Loucy (cell line): ENCODE measurements around the gene AIMP1.
"Not testable (repeated sequence)": the region's sequence is repeated elsewhere in the genome, so short reads cannot be mapped to it uniquely, and the experiment has no call there.

Experiments used
- H2AFZ ChIP-seq: fragments of 200-600 bp; sonication (generic); 2 replicates; pipeline ENCODE4 v1.6.0; 2016; ENCODE audit warnings: antibody characterized with exemption, mild to moderate bottlenecking, low read length, moderate library complexity
- H3F3A ChIP-seq: fragments of 200-600 bp; 2 replicates; pipeline ENCODE4 v1.6.0; 2016; ENCODE audit warnings: antibody characterized with exemption, low read depth, mild to moderate bottlenecking
- H3K27me3 ChIP-seq: fragments of 200-600 bp; sonication (generic); 2 replicates; pipeline ENCODE4 v1.6.1; 2014; ENCODE audit warnings: low read length, mild to moderate bottlenecking; ENCODE audit not compliant: insufficient read depth, poor library complexity, severe bottlenecking
- H3K36me3 ChIP-seq: fragments of 200-600 bp; sonication (generic); 2 replicates; pipeline ENCODE4 v1.6.1; 2016; ENCODE audit warnings: low read length; ENCODE audit not compliant: insufficient read depth
- H3K4me1 ChIP-seq: fragments of 200-600 bp; sonication (generic); 2 replicates; pipeline ENCODE4 v1.5.1; 2014; ENCODE audit warnings: low read length, mild to moderate bottlenecking; ENCODE audit not compliant: insufficient read depth, poor library complexity, severe bottlenecking
- H3K4me2 ChIP-seq: fragments of 200-600 bp; sonication (generic); 2 replicates; pipeline ENCODE4 v1.6.0; 2014; ENCODE audit warnings: antibody characterized with exemption, low read length, low read depth, mild to moderate bottlenecking; ENCODE audit not compliant: poor library complexity, severe bottlenecking
- H3K4me3 ChIP-seq: fragments of 200-600 bp; sonication (generic); 2 replicates; pipeline ENCODE4 v1.5.1; 2014; ENCODE audit warnings: low read length, mild to moderate bottlenecking, mixed read lengths; ENCODE audit not compliant: poor library complexity, severe bottlenecking
- H3K79me2 ChIP-seq: fragments of 200-600 bp; sonication (generic); 2 replicates; pipeline ENCODE4 v1.6.1; 2014; ENCODE audit warnings: low read length; ENCODE audit not compliant: insufficient read depth
- H3K9ac ChIP-seq: fragments of 200-600 bp; sonication (generic); 2 replicates; pipeline ENCODE4 v1.6.0; 2014; ENCODE audit warnings: mild to moderate bottlenecking, low read depth, low read length, moderate library complexity; ENCODE audit not compliant: poor library complexity, severe bottlenecking
- H3K9me2 ChIP-seq: fragments of 200-600 bp; sonication (generic); replicated peaks from 2 replicates; pipeline ENCODE4 v1.6.1; 2016; ENCODE audit warnings: low read depth, low read length, mixed read lengths
- H3K9me3 ChIP-seq: fragments of 200-600 bp; sonication (generic); 2 replicates; pipeline ENCODE4 v1.6.1; 2014; ENCODE audit warnings: mild to moderate bottlenecking, antibody characterized with exemption, low read length, low read depth; ENCODE audit not compliant: insufficient read depth
- H4K20me1 ChIP-seq: fragments of 200-600 bp; sonication (generic); 2 replicates; pipeline ENCODE4 v1.6.0; 2014; ENCODE audit warnings: antibody characterized with exemption, low read length, mild to moderate bottlenecking; ENCODE audit not compliant: insufficient read depth, poor library complexity, severe bottlenecking
- CTCF ChIP-seq: fragments of 200-600 bp; sonication (generic); conservative IDR thresholded peaks from 2 replicates; pipeline ENCODE4 v1.5.1; 2014; ENCODE audit warnings: mild to moderate bottlenecking, antibody characterized with exemption, low read length
- EZH2phosphoT487 ChIP-seq: fragments of 200-600 bp; IDR thresholded peaks from 2 replicates; pipeline ENCODE4 v1.6.1; 2018; ENCODE audit warnings: antibody characterized with exemption, mild to moderate bottlenecking, moderate library complexity, borderline replicate concordance

AIMP1 gene

GRCh38 chr4:106384878-106385277 is 68.5 kb downstream of the AIMP1 start:
- Histone ChIP-seq H3K9ac (no peak overlapping the region), H3K79me2 (no peaks in the 10 kb centered on the region), H3K4me1 (no peaks in the 10 kb centered on the region), H3K9me3 (0 out of 2 replicates have a peak, but pooled peaks cover 2% of the 10 kb centered on the region), H4K20me1 (no peaks in the 10 kb centered on the region), H3K4me2 (no peak overlapping the region), H2AFZ (no peak overlapping the region), H3K4me3 (no peak overlapping the region), H3K9me2 (no peaks in the 10 kb centered on the region), H3F3A (no peaks in the 10 kb centered on the region), H3K27me3 (no peaks in the 10 kb centered on the region), H3K36me3 (no peaks in the 10 kb centered on the region)
- TF ChIP-seq CTCF (no peak), EZH2phosphoT487 (no peak)

- Histone ChIP-seq H3K36me3 (no peaks in the 10 kb centered on the region), H3K4me1 (no peaks in the 10 kb centered on the region), H3K9ac (no peak overlapping the region), H3K9me3 (0 out of 2 replicates have a peak, but pooled peaks cover 2% of the 10 kb centered on the region), H3K27me3 (no peaks in the 10 kb centered on the region), H3F3A (no peaks in the 10 kb centered on the region), H3K9me2 (no peaks in the 10 kb centered on the region), H3K79me2 (no peaks in the 10 kb centered on the region), H3K4me2 (no peak overlapping the region), H3K4me3 (no peak overlapping the region), H2AFZ (no peak overlapping the region), H4K20me1 (no peaks in the 10 kb centered on the region)
- TF ChIP-seq CTCF = no peak
- no peak for TF ChIP-seq EZH2phosphoT487
These were observed 69.6 kb downstream of the AIMP1 start for GRCh38 chr4:106385853-106386393.

- Histone ChIP-seq H3K27me3 (no peaks in the 10 kb centered on the region), H3F3A (no peaks in the 10 kb centered on the region), H3K4me1 (no peaks in the 10 kb centered on the region), H3K9me3 (peaks cover 6% of the 10 kb centered on the region; the same call in 1 of the 2 replicates), H3K9me2 (no peaks in the 10 kb centered on the region), H3K79me2 (no peaks in the 10 kb centered on the region), H4K20me1 (no peaks in the 10 kb centered on the region), H2AFZ (no peak overlapping the region), H3K4me3 (no peak overlapping the region), H3K4me2 (no peak overlapping the region), H3K9ac (no peak overlapping the region), H3K36me3 (no peaks in the 10 kb centered on the region)
- TF ChIP-seq CTCF = no peak
- TF ChIP-seq EZH2phosphoT487 = no peak
These were observed 79.2 kb downstream of the AIMP1 start for GRCh38 chr4:106395582-106395981.

GRCh38 chr4:106398898-106399297 is 82.5 kb downstream of the AIMP1 start:
- H3K4me3 ChIP-seq, H3K9me2 ChIP-seq, H3K9ac ChIP-seq, H2AFZ ChIP-seq, H3K36me3 ChIP-seq, H3F3A ChIP-seq, H3K4me2 ChIP-seq, H3K9me3 ChIP-seq, H4K20me1 ChIP-seq, H3K27me3 ChIP-seq, H3K4me1 ChIP-seq, H3K79me2 ChIP-seq: not testable (repeated sequence)
